H9 (cell line): ENCODE data around the gene PITX1. TPM values are rescaled to one million over a fixed set of nuclear protein-coding genes. Genes with fewer than 3 reads are reported as not detected.

Experiments used
- DNase-seq: peaks from one replicate; pipeline ENCODE4 v3.0.0-alpha.2; 2017
- H2AFZ ChIP-seq: one replicate; pipeline ENCODE4 v1.6.1; 2013; ENCODE audit warnings: mild to moderate bottlenecking, low read length, control low read depth, moderate library complexity
- H2AK5ac ChIP-seq: 2 replicates; pipeline ENCODE4 v1.6.1; 2013; ENCODE audit warnings: low read length, control low read depth, mixed read lengths; ENCODE audit not compliant: insufficient read length
- H2BK120ac ChIP-seq: one replicate; pipeline ENCODE4 v1.6.1; 2013; ENCODE audit warnings: low read depth, mild to moderate bottlenecking, low read length, control low read depth, inconsistent platforms; ENCODE audit not compliant: poor library complexity, severe bottlenecking
- H2BK12ac ChIP-seq: 2 replicates; pipeline ENCODE4 v1.6.1; 2013; ENCODE audit warnings: low read length, control low read depth, mixed read lengths, low read depth; ENCODE audit not compliant: insufficient read length
- H2BK15ac ChIP-seq: 2 replicates; pipeline ENCODE4 v1.6.1; 2013; ENCODE audit warnings: low read depth, low read length, control low read depth
- H2BK20ac ChIP-seq: one replicate; pipeline ENCODE4 v1.6.1; 2013; ENCODE audit warnings: low read depth, mild to moderate bottlenecking, low read length, control low read depth, inconsistent platforms; ENCODE audit not compliant: poor library complexity, severe bottlenecking
- H2BK5ac ChIP-seq: 2 replicates; pipeline ENCODE4 v1.6.1; 2013; ENCODE audit warnings: low read length, control low read depth, mixed read lengths; ENCODE audit not compliant: insufficient read length
- H3K14ac ChIP-seq: 2 replicates; pipeline ENCODE4 v1.6.1; 2013; ENCODE audit warnings: low read length, control low read depth; ENCODE audit not compliant: insufficient read depth
- H3K18ac ChIP-seq: 2 replicates; pipeline ENCODE4 v1.6.1; 2013; ENCODE audit warnings: low read depth, mild to moderate bottlenecking, mixed read lengths, low read length, control low read depth; ENCODE audit not compliant: insufficient read length
- H3K23ac ChIP-seq: 2 replicates; pipeline ENCODE4 v1.6.1; 2013; ENCODE audit warnings: low read length, control low read depth, mixed read lengths, low read depth; ENCODE audit not compliant: insufficient read length
- H3K23me2 ChIP-seq: 2 replicates; pipeline ENCODE4 v1.6.1; 2013; ENCODE audit warnings: low read depth, mild to moderate bottlenecking, mixed read lengths, low read length, control low read depth; ENCODE audit not compliant: insufficient read length, poor library complexity, severe bottlenecking
- H3K27ac ChIP-seq: 2 replicates; pipeline ENCODE4 v1.5.1; 2013; ENCODE audit warnings: low read length, control low read depth, mixed read lengths, low read depth; ENCODE audit not compliant: insufficient read length
- H3K27me3 ChIP-seq: 2 replicates; pipeline ENCODE4 v1.6.1; 2013; ENCODE audit warnings: low read length, control low read depth, inconsistent platforms; ENCODE audit not compliant: insufficient read depth
- H3K4ac ChIP-seq: 2 replicates; pipeline ENCODE4 v1.6.1; 2013; ENCODE audit warnings: low read depth, mild to moderate bottlenecking, control low read depth, inconsistent platforms, low read length, moderate library complexity
- H3K4me1 ChIP-seq: 2 replicates; pipeline ENCODE4 v1.6.1; 2013; ENCODE audit warnings: low read length, control low read depth, inconsistent platforms; ENCODE audit not compliant: insufficient read depth
- H3K4me2 ChIP-seq: 2 replicates; pipeline ENCODE4 v1.6.1; 2013; ENCODE audit warnings: low read length, control low read depth, mixed read lengths; ENCODE audit not compliant: insufficient read length, insufficient read depth
- H3K56ac ChIP-seq: 2 replicates; pipeline ENCODE4 v1.6.1; 2013; ENCODE audit warnings: low read depth, mild to moderate bottlenecking, mixed read lengths, low read length, control low read depth; ENCODE audit not compliant: insufficient read length
- H3K79me1 ChIP-seq: 2 replicates; pipeline ENCODE4 v1.6.1; 2013; ENCODE audit warnings: low read depth, mild to moderate bottlenecking, moderate library complexity, low read length, control low read depth, inconsistent platforms; ENCODE audit not compliant: insufficient read depth, poor library complexity, severe bottlenecking
- H3K79me2 ChIP-seq: 2 replicates; pipeline ENCODE4 v1.6.1; 2013; ENCODE audit warnings: low read length, control low read depth, inconsistent platforms; ENCODE audit not compliant: insufficient read depth
- H3K9ac ChIP-seq: 2 replicates; pipeline ENCODE4 v1.6.1; 2013; ENCODE audit warnings: low read length, control low read depth, mixed read lengths; ENCODE audit not compliant: insufficient read length; ENCODE audit errors: extremely low read depth
- H3K9me3 ChIP-seq: one replicate; pipeline ENCODE4 v1.6.1; 2013; ENCODE audit warnings: low read depth, low read length, inconsistent platforms; ENCODE audit not compliant: control insufficient read depth
- H3T11ph ChIP-seq: one replicate; pipeline ENCODE4 v1.6.1; 2013; ENCODE audit warnings: mild to moderate bottlenecking, low read length, control low read depth, inconsistent platforms
- H4K20me1 ChIP-seq: one replicate; pipeline ENCODE4 v1.6.1; 2013; ENCODE audit not compliant: control insufficient read depth, insufficient read length, insufficient read depth
- H4K5ac ChIP-seq: 2 replicates; pipeline ENCODE4 v1.6.1; 2013; ENCODE audit warnings: low read depth, mild to moderate bottlenecking, mixed read lengths, low read length, control low read depth; ENCODE audit not compliant: insufficient read length
- H4K8ac ChIP-seq: replicated peaks from 2 replicates; pipeline ENCODE4 v1.6.1; 2013; ENCODE audit warnings: low read length, control low read depth, mixed read lengths, low read depth; ENCODE audit not compliant: insufficient read length
- H4K91ac ChIP-seq: 2 replicates; pipeline ENCODE4 v1.6.1; 2013; ENCODE audit warnings: low read depth, mild to moderate bottlenecking, moderate library complexity, mixed read lengths, low read length, control low read depth; ENCODE audit not compliant: insufficient read length
- H3K27ac Mint-ChIP-seq, 3 experiments: 2 replicates in 2 of 3; 3 replicates in 1 of 3; pipeline ENCODE4 v1.8.0; 2020 to 2021; ENCODE audit warnings: mixed read lengths in 3 of 3, mild to moderate bottlenecking in 1 of 3, moderate library complexity in 1 of 3
- H3K27me3 Mint-ChIP-seq: 2 replicates; pipeline ENCODE4 v1.8.0; 2021; ENCODE audit warnings: low read depth, mild to moderate bottlenecking, moderate library complexity, mixed read lengths
- H3K36me3 Mint-ChIP-seq, 3 experiments: 2 replicates in 2 of 3; 3 replicates in 1 of 3; pipeline ENCODE4 v1.8.0; 2020 to 2021; ENCODE audit warnings: low read depth in 3 of 3, mixed read lengths in 3 of 3; ENCODE audit not compliant: insufficient read depth in 1 of 3
- H3K4me1 Mint-ChIP-seq, 2 experiments: 2 replicates each; pipeline ENCODE4 v1.8.0; 2020; ENCODE audit warnings: mixed read lengths in 2 of 2
- H3K4me3 Mint-ChIP-seq, 2 experiments: 2 replicates in 1 of 2; 3 replicates in 1 of 2; pipeline ENCODE4 v1.8.0; 2020 to 2021; ENCODE audit warnings: mild to moderate bottlenecking in 2 of 2, mixed read lengths in 2 of 2, moderate library complexity in 1 of 2
- H3K9me3 Mint-ChIP-seq, 2 experiments: 2 replicates in 1 of 2; 3 replicates in 1 of 2; pipeline ENCODE4 v1.8.0; 2020; ENCODE audit warnings: mild to moderate bottlenecking in 2 of 2, mixed read lengths in 2 of 2, moderate library complexity in 1 of 2
- WGBS: extraction: QIAGEN DNeasy Blood & Tissue Kit; methylation state at CpG from one replicate; pipeline ENCODE4 v1.1.7; 2013; ENCODE audit warnings: missing lambda C conversion rate, low lambda C conversion rate, mixed read lengths; ENCODE audit not compliant: insufficient read length; ENCODE audit errors: extremely low coverage; 5-methylcytosine and 5-hydroxymethylcytosine counted together
- total RNA-seq: library from RNA; stranded (reverse); gene quantifications from 2 replicates; pipeline ENCODE4 v1.2.1, GENCODE V29; 2021
- TF ChIP-seq, protein P1 (sequence below): fragments of 200-600 bp; sonication (generic); conservative IDR thresholded peaks from 3 replicates; pipeline ENCODE4 v1.8.0; 2021; ENCODE audit warnings: antibody characterized with exemption, mild to moderate bottlenecking

PITX1 gene
- total RNA-seq, 1 experiment from 2014 or later = not detected

DNA sequence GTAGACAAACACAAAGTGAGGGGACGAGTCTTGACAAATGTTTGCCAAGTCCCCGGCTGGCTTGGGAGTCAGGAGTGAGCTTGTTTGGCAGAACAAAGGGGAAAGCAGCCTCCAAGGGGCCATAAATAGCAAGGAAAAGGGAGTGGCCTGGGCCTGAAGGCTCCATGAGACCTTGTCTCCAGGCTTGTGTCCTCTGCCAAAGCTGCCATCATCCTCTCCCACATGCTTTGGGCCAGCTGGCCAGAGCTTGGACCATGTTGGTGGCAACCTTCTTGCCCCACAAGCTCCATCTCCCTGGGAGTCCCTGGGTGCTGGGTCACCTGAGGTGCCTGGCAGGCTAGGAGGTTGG, 13.3 kb upstream of the PITX1 start:
- H3K9me3 Mint-ChIP-seq = no peaks in the 10 kb centered on the region; a peak in 1 of 5 replicates
- Histone ChIP-seq H3K56ac (no peak overlapping the region), H3T11ph (no peak overlapping the region), H3K4me2 (no peak overlapping the region), H4K20me1 (no peaks in the 10 kb centered on the region), H2BK15ac (no peak overlapping the region), H3K27me3 (peaks cover 48% of the 10 kb centered on the region), H3K27ac (no peak overlapping the region), H2BK12ac (no peak overlapping the region), H3K23me2 (peaks cover 7% of the 10 kb centered on the region), H3K23ac (no peak overlapping the region), H3K9me3 (no peaks in the 10 kb centered on the region), H4K8ac (no peak overlapping the region), H3K18ac (no peak overlapping the region), H2BK120ac (no peak overlapping the region), H4K91ac (no peak overlapping the region), H2BK5ac (no peak overlapping the region), H3K4me1 (no peaks in the 10 kb centered on the region), H2AFZ (no peak overlapping the region), H3K9ac (no peak overlapping the region), H3K14ac (no peak overlapping the region), H3K79me2 (no peaks in the 10 kb centered on the region), H2AK5ac (no peak overlapping the region), H2BK20ac (no peak overlapping the region), H4K5ac (no peak overlapping the region), H3K79me1 (no peaks in the 10 kb centered on the region), H3K4ac (no peak overlapping the region)
- peaks cover 7 to 10% of the 10 kb centered on the region in 2 experiments; a peak in 3 of 4 replicates for H3K4me1 Mint-ChIP-seq
- DNase-seq = no peak
- no peak overlapping the region for H3K4me3 Mint-ChIP-seq
- no peak overlapping the region for H3K27ac Mint-ChIP-seq
- TF ChIP-seq, protein P1, sequence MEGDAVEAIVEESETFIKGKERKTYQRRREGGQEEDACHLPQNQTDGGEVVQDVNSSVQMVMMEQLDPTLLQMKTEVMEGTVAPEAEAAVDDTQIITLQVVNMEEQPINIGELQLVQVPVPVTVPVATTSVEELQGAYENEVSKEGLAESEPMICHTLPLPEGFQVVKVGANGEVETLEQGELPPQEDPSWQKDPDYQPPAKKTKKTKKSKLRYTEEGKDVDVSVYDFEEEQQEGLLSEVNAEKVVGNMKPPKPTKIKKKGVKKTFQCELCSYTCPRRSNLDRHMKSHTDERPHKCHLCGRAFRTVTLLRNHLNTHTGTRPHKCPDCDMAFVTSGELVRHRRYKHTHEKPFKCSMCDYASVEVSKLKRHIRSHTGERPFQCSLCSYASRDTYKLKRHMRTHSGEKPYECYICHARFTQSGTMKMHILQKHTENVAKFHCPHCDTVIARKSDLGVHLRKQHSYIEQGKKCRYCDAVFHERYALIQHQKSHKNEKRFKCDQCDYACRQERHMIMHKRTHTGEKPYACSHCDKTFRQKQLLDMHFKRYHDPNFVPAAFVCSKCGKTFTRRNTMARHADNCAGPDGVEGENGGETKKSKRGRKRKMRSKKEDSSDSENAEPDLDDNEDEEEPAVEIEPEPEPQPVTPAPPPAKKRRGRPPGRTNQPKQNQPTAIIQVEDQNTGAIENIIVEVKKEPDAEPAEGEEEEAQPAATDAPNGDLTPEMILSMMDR = no peak
- no CpG with 5 or more reads among the region's 2 CpGs for WGBS
- no peaks in the 10 kb centered on the region for H3K36me3 Mint-ChIP-seq
- peaks cover 99% of the 10 kb centered on the region for H3K27me3 Mint-ChIP-seq
